ENCODE results near the gene ZNF566. TPM values are rescaled to one million over a fixed set of nuclear protein-coding genes. Genes with fewer than 3 reads are reported as not detected.

ZNF566 gene
- total and polyA plus RNA-seq, 2 donors (not counting 1 experiment from before 2014, with no cell fraction given), result 9.1 to 26.6 TPM

DNA sequence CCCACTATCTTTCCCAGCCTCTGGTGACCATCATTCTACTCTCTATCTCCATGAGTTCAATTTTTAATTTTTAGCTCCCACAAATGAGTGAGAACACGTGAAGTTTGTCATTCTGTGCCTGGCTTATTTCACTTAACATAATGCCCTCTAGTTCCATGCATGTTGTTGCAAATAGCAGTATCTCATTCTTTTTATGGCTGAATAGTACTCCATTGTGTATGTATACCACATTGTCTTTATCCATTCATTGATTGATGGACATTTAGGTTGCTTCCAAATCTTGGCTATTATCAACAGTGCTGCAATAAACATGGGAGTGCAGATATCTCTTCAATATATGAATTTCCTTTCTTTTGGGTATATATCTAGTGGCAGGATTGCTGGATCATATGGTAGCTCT lies 48.0 kb downstream of the ZNF566 start:
- POLR2A ChIA-PET, result no interaction called here
- Histone ChIP-seq H4K20me1 (ENCODE audit: control insufficient read depth, insufficient read depth, low read length, poor library complexity, severe bottlenecking) (no peaks in the 10 kb centered on the region), H3K4me2 (replicated peaks; ENCODE audit: low read depth, low read length, poor library complexity, severe bottlenecking) (no peak overlapping the region), H3K36me3 (replicated peaks in 1 of 2; ENCODE audit: control extremely low read depth in 1 of 2, control insufficient read depth in 1 of 2, extremely low read depth in 1 of 2, insufficient read depth in 2 of 2, low read length in 1 of 2) (no peaks in the 10 kb centered on the region), H2AFZ (ENCODE audit: insufficient read depth, low read depth, low read length, poor library complexity, severe bottlenecking) (no peak overlapping the region), H3K27me3 (replicated peaks in 1 of 4; ENCODE audit: control extremely low read depth in 1 of 4, control insufficient read depth in 3 of 4, insufficient read depth in 4 of 4, low read length in 3 of 4) (no peaks in the 10 kb centered on the region), H3K79me2 (ENCODE audit: control insufficient read depth, insufficient read depth, low read length) (no peaks in the 10 kb centered on the region), H3K27ac (ENCODE audit: low read length in 2 of 2) (no peak overlapping the region), H3K4me1 (ENCODE audit: control insufficient read depth in 2 of 2, insufficient read depth in 2 of 2, low read length in 2 of 2) (no peaks in the 10 kb centered on the region), H3K9me3 (ENCODE audit: control extremely low read depth in 1 of 3, control insufficient read depth in 2 of 3, insufficient read depth in 1 of 3, low read length in 2 of 3) (peaks cover 9 to 74% (median 24%) of the 10 kb centered on the region in 3 donors), H3K4me3 (ENCODE audit: control extremely low read depth in 1 of 5, extremely low read depth in 1 of 5, insufficient read depth in 1 of 5, low read depth in 2 of 5, low read length in 4 of 5) (no peak overlapping the region), H3K9ac (ENCODE audit: low read length) (no peak overlapping the region)
- DNase-seq, result no peak
- H3K4me1 Mint-ChIP-seq, result no peaks in the 10 kb centered on the region
- no peak for ATAC-seq (ENCODE audit: low read depth)
- peaks cover 11% of the 10 kb centered on the region for H3K9me3 Mint-ChIP-seq (ENCODE audit: insufficient read depth)
- WGBS (ENCODE audit: insufficient coverage), result 80% methylated on average over 1 of the region's 1 CpG
- no peak overlapping the region for H3K27ac Mint-ChIP-seq
- CTCF ChIA-PET, result no interaction called here
- intact Hi-C loops (cut with micrococcal nuclease), result no loop called here
- TF ChIP-seq CTCF (IDR thresholded peaks at IDR 0.05), result no peak
- no peak for TF ChIP-seq EZH2 (IDR thresholded peaks at IDR 0.05; ENCODE audit: borderline replicate concordance, insufficient read depth, low read depth, low read length, poor library complexity, severe bottlenecking)
- no peaks in the 10 kb centered on the region for H3K27me3 Mint-ChIP-seq
- no peak overlapping the region for H3K4me3 Mint-ChIP-seq

DNA sequence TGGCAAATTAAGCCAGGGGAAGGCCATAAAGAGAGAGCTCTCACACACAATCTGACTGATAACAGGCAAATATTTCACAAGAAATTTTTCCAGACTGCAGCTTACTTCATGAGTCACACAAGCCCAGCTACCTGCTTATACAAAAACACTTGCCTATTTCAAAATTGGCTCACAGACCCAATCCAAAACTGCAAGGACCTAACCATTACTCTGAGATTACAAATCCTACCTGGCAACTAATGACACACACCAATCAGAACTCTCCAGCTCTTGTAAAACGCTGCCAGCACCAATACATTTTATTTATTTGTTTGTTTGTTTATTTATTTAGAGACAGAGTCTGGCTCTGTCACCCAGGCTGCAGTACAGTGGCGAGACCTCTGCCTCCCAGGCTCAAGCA lies 52.8 kb downstream of the ZNF566 start:
- Histone ChIP-seq H3K4me2 (replicated peaks; ENCODE audit: low read depth, low read length, poor library complexity, severe bottlenecking) (no peak overlapping the region), H3K9ac (ENCODE audit: low read length) (no peak overlapping the region), H3K4me3 (ENCODE audit: control extremely low read depth in 1 of 5, extremely low read depth in 1 of 5, insufficient read depth in 1 of 5, low read depth in 2 of 5, low read length in 4 of 5) (no peak overlapping the region), H4K20me1 (ENCODE audit: control insufficient read depth, insufficient read depth, low read length, poor library complexity, severe bottlenecking) (no peaks in the 10 kb centered on the region), H3K79me2 (ENCODE audit: control insufficient read depth, insufficient read depth, low read length) (no peaks in the 10 kb centered on the region), H2AFZ (ENCODE audit: insufficient read depth, low read depth, low read length, poor library complexity, severe bottlenecking) (no peak overlapping the region), H3K9me3 (ENCODE audit: control extremely low read depth in 1 of 3, control insufficient read depth in 2 of 3, insufficient read depth in 1 of 3, low read length in 2 of 3) (peaks cover 6 to 68% (median 10%) of the 10 kb centered on the region in 3 donors), H3K4me1 (ENCODE audit: control insufficient read depth in 2 of 2, insufficient read depth in 2 of 2, low read length in 2 of 2) (no peaks in the 10 kb centered on the region), H3K27me3 (replicated peaks in 1 of 4; ENCODE audit: control extremely low read depth in 1 of 4, control insufficient read depth in 3 of 4, insufficient read depth in 4 of 4, low read length in 3 of 4) (no peaks in the 10 kb centered on the region), H3K36me3 (replicated peaks in 1 of 2; ENCODE audit: control extremely low read depth in 1 of 2, control insufficient read depth in 1 of 2, extremely low read depth in 1 of 2, insufficient read depth in 2 of 2, low read length in 1 of 2) (no peaks in the 10 kb centered on the region), H3K27ac (ENCODE audit: low read length in 2 of 2) (no peak overlapping the region)
- no peak overlapping the region for H3K27ac Mint-ChIP-seq
- CTCF ChIA-PET, result no interaction called here
- no peak for ATAC-seq (ENCODE audit: low read depth)
- H3K4me3 Mint-ChIP-seq, result no peak overlapping the region
- peak; percentile 40 for DNase-seq
- H3K27me3 Mint-ChIP-seq, result no peaks in the 10 kb centered on the region
- intact Hi-C loops (cut with micrococcal nuclease), result no loop called here
- whole genome bisulfite sequencing (ENCODE audit: insufficient coverage), result no CpG with 5 or more reads among the region's 2 CpGs
- no peaks in the 10 kb centered on the region for H3K4me1 Mint-ChIP-seq
- TF ChIP-seq EZH2 (IDR thresholded peaks at IDR 0.05; ENCODE audit: borderline replicate concordance, insufficient read depth, low read depth, low read length, poor library complexity, severe bottlenecking), result no peak
- TF ChIP-seq CTCF (IDR thresholded peaks at IDR 0.05), result no peak
- H3K9me3 Mint-ChIP-seq (ENCODE audit: insufficient read depth), result peaks cover 6% of the 10 kb centered on the region
- POLR2A ChIA-PET, result no interaction called here
